ENCODE measurements around the gene DNAJC27.
"Not testable (repeated sequence)": the region's sequence is repeated elsewhere in the genome, so short reads cannot be mapped to it uniquely, and the experiment has no call there.

DNAJC27 gene

GRCh38 chr2:24971536-24972314 is at the start of gene DNAJC27:
Gene DNAJC27, minus strand, starts transcription at chr2:24971955. Its CDS starts 51 bp downstream, at chr2:24971904.
- Histone ChIP-seq H3K27ac (peak within 1 kb of the TSS; percentile 93), H3K9ac (peak within 1 kb of the TSS; percentile 93), H4K20me1 (no peaks in the 10 kb centered on the region), H3K9me3 (no peaks in the 10 kb centered on the region), H3K36me3 (peaks cover 8% of the 10 kb centered on the region), H3K4me1 (peaks cover 22% of the 10 kb centered on the region), H3K27me3 (no peaks in the 10 kb centered on the region), H3K4me3 (peak within 1 kb of the TSS; percentile 84), H3K4me2 (peak within 1 kb of the TSS; percentile 92)
- no peak for TF ChIP-seq Cebpa-rat (IDR thresholded peaks at IDR 0.05)

- H3K4me2 ChIP-seq, result no peak overlapping the region
- H4K20me1 ChIP-seq, result no peaks in the 10 kb centered on the region
- H3K9ac ChIP-seq, result no peak overlapping the region
- no peaks in the 10 kb centered on the region for H3K27me3 ChIP-seq
- H3K4me1 ChIP-seq, result no peaks in the 10 kb centered on the region
- TF ChIP-seq Cebpa-rat (IDR thresholded peaks at IDR 0.05), result no peak
- H3K36me3 ChIP-seq, result no peaks in the 10 kb centered on the region
- no peaks in the 10 kb centered on the region for H3K9me3 ChIP-seq
- no peak overlapping the region for H3K27ac ChIP-seq
- no peak overlapping the region for H3K4me3 ChIP-seq
These were observed 46.9 kb upstream of the DNAJC27 start for GRCh38 chr2:25018681-25019080.

- no peak overlapping the region for H3K4me3 ChIP-seq
- H3K4me2 ChIP-seq, result no peak overlapping the region
- H4K20me1 ChIP-seq, result no peaks in the 10 kb centered on the region
- H3K27me3 ChIP-seq, result no peaks in the 10 kb centered on the region
- no peaks in the 10 kb centered on the region for H3K9me3 ChIP-seq
- H3K9ac ChIP-seq, result no peak overlapping the region
- TF ChIP-seq Cebpa-rat (IDR thresholded peaks at IDR 0.05), result no peak
- no peak overlapping the region for H3K27ac ChIP-seq
- H3K36me3 ChIP-seq, result no peaks in the 10 kb centered on the region
- H3K4me1 ChIP-seq, result no peaks in the 10 kb centered on the region
These were observed 42.9 kb upstream of the DNAJC27 start for GRCh38 chr2:25014631-25015030.

GRCh38 chr2:25011342-25011741 is 39.6 kb upstream of the DNAJC27 start:
- not testable (repeated sequence) for H3K27ac ChIP-seq, H3K27me3 ChIP-seq, H3K4me1 ChIP-seq, H4K20me1 ChIP-seq, H3K9ac ChIP-seq, H3K4me3 ChIP-seq, H3K36me3 ChIP-seq, H3K9me3 ChIP-seq, H3K4me2 ChIP-seq

GRCh38 chr2:25009954-25010353 is 38.2 kb upstream of the DNAJC27 start:
- H3K27ac ChIP-seq, result no peak overlapping the region
- no peaks in the 10 kb centered on the region for H3K4me1 ChIP-seq
- H3K9me3 ChIP-seq, result no peaks in the 10 kb centered on the region
- H3K9ac ChIP-seq, result no peak overlapping the region
- H3K4me2 ChIP-seq, result no peak overlapping the region
- H4K20me1 ChIP-seq, result no peaks in the 10 kb centered on the region
- no peaks in the 10 kb centered on the region for H3K36me3 ChIP-seq
- TF ChIP-seq Cebpa-rat (IDR thresholded peaks at IDR 0.05), result no peak
- H3K4me3 ChIP-seq, result no peak overlapping the region
- H3K27me3 ChIP-seq, result no peaks in the 10 kb centered on the region

GRCh38 chr2:25002066-25002465 is 30.3 kb upstream of the DNAJC27 start:
- Histone ChIP-seq H3K27ac (no peak overlapping the region), H3K4me2 (no peak overlapping the region), H4K20me1 (no peaks in the 10 kb centered on the region), H3K36me3 (no peaks in the 10 kb centered on the region), H3K9ac (no peak overlapping the region), H3K4me1 (peaks cover 19% of the 10 kb centered on the region), H3K27me3 (no peaks in the 10 kb centered on the region), H3K4me3 (no peak overlapping the region), H3K9me3 (no peaks in the 10 kb centered on the region)
- TF ChIP-seq Cebpa-rat (IDR thresholded peaks at IDR 0.05), result no peak

GRCh38 chr2:25001325-25001637 is 29.5 kb upstream of the DNAJC27 start:
- peak overlapping the region; percentile 69; the same call in 1 of the 2 replicates for H3K4me2 ChIP-seq
- TF ChIP-seq Cebpa-rat (IDR thresholded peaks at IDR 0.05), result no peak
- no peaks in the 10 kb centered on the region for H3K36me3 ChIP-seq
- H3K4me3 ChIP-seq, result no peak overlapping the region
- H4K20me1 ChIP-seq, result no peaks in the 10 kb centered on the region
- no peak overlapping the region for H3K9ac ChIP-seq
- no peaks in the 10 kb centered on the region for H3K9me3 ChIP-seq
- H3K4me1 ChIP-seq, result peaks cover 19% of the 10 kb centered on the region
- H3K27ac ChIP-seq, result no peak overlapping the region
- H3K27me3 ChIP-seq, result no peaks in the 10 kb centered on the region

- H3K4me3 ChIP-seq, result no peak overlapping the region
These were observed 29.0 kb upstream of the DNAJC27 start for GRCh38 chr2:25000503-25001324.

GRCh38 chr2:25000036-25000435 is 28.3 kb upstream of the DNAJC27 start:
- Histone ChIP-seq H3K9me3 (no peaks in the 10 kb centered on the region), H3K4me1 (peaks cover 19% of the 10 kb centered on the region), H3K4me3 (no peak overlapping the region), H3K27me3 (no peaks in the 10 kb centered on the region), H3K9ac (no peak overlapping the region), H4K20me1 (no peaks in the 10 kb centered on the region), H3K36me3 (no peaks in the 10 kb centered on the region), H3K27ac (no peak overlapping the region; the same call in 1 of the 2 replicates), H3K4me2 (peak overlapping the region; percentile 69)
- no peak for TF ChIP-seq Cebpa-rat (IDR thresholded peaks at IDR 0.05)

More at GRCh38 chr2:25000503-25001324, 29.0 kb upstream of the DNAJC27 start:
- Histone ChIP-seq H3K9me3 (no peaks in the 10 kb centered on the region), H3K27me3 (no peaks in the 10 kb centered on the region), H3K4me1 (peaks cover 19% of the 10 kb centered on the region), H3K4me2 (peak overlapping the region; percentile 69), H3K27ac (no peak overlapping the region; the same call in 1 of the 2 replicates), H3K36me3 (no peaks in the 10 kb centered on the region), H3K9ac (no peak overlapping the region), H4K20me1 (no peaks in the 10 kb centered on the region)
- no peak for TF ChIP-seq Cebpa-rat (IDR thresholded peaks at IDR 0.05)

- not testable (repeated sequence) for H3K36me3 ChIP-seq, H3K4me3 ChIP-seq, H4K20me1 ChIP-seq, H3K9me3 ChIP-seq, H3K9ac ChIP-seq, H3K4me2 ChIP-seq, H3K27ac ChIP-seq, H3K27me3 ChIP-seq
- H3K4me1 ChIP-seq, result peaks cover 20% of the 10 kb centered on the region
These were observed 27.3 kb upstream of the DNAJC27 start for GRCh38 chr2:24999097-24999496.
